ENCODE measurements around the gene ELF4.

The ELF4 gene

DNA sequence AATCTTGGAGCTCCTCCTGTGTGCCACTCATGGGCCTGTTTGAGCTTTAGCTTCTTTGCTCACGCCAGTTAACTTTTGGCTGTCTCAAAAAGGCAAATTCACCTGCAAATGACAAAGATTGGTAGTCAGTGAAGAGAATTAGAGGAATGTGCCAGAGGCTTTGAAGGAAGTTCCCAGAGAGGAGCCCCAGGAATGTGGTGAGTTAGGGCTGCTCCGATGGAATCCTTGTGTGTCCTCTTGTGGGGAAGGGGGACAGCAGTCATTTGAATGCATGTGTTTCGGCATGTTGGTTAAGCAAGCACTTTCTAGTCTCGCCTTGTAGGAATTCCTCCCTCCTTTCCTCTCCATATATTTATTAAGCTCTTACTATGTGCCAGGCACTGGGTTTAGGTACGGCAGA is 62.9 kb downstream of the ELF4 start:
- no peak for DNase-seq (ENCODE audit: low read depth in 2 of 2)

DNA sequence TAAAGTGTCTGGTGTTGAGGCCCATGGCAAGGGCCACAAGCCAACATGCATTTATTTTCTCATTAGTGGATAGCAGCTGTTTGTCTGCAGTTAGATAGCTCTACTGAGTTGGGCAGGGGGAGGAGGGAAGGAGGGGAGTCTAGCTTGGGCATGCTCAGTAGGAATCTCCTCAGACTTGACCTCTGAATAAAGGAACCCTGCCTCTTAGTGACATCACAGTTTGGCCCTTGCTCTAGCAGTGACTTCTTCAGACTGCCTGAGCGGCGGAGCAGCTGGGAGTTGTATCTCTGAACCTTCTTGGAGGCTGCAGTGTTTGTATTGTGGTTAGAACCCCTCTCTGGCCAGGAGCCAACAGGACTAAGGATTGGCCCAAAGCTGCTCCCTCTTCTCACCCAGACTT is 70.5 kb downstream of the ELF4 start:
- no peak for DNase-seq (ENCODE audit: low read depth in 2 of 2)

GRCh38 chrX:130034178-130034577 is 76.1 kb downstream of the ELF4 start:
- no peak for DNase-seq (ENCODE audit: low read depth in 2 of 2)

GRCh38 chrX:130032552-130032951 is 77.7 kb downstream of the ELF4 start:
- DNase-seq (ENCODE audit: low read depth in 2 of 2) = no peak

DNA sequence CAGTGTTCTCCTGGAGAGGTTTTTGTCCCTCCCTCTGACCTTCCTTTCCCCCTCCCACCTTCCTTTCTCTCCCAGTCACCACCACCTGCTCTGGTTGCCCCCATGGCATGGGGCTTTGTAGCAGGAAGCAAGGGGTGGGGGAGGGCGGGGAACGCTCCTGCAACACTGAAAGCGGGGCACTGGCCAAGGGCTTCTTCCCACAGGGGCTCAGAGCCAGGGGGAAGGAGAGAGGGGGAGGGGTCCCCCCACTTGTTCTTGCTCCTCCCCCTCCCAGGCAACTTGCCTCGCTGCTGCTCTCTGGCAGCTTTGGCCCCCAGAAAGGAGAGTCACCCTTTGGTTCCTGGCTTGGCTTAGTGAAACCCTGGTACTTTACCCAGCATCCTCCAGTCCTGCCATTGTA is 79.5 kb downstream of the ELF4 start:
- no peak for DNase-seq (ENCODE audit: low read depth in 2 of 2)

DNA sequence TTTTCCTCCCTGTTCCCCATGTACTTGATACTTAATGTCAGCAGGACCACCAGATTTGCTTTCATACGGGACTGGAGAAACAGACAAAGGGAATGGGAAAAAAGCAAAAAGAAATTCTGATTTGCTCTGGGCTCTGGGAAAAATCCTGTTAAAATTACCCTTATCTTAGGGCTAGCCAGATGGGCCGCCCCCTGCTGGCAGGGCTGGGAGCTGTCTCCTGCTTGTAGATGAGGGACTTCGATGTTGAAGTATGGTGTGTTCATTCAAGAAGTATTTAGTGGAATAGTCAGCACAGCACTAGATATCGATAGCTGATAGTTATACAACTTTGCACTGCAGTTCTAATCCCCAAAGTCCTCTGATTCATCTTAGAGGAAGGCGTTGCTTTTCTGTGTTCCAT is 82.1 kb downstream of the ELF4 start:
- DNase-seq (ENCODE audit: low read depth in 2 of 2) = peak; percentile 7 to 27

DNA sequence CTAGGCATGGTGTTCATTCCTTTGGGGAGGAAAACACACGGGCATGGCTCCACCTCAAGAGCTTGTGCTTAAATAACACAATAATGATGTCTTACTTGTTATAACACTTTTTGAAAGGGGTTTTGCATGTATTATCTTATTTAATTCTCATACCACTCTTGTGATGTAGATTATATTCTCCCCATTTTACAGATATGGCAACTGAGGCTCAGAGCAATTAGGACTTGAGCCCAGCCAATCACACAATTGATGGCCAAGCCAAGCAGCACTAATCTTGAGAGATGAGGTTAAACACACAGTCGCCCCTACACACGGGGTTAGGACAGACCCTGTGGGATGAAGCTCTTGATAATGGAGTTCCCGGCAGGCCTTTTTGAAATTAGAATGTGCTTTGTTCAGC is 82.7 kb downstream of the ELF4 start:
- DNase-seq (ENCODE audit: low read depth in 2 of 2) = no peak

DNA sequence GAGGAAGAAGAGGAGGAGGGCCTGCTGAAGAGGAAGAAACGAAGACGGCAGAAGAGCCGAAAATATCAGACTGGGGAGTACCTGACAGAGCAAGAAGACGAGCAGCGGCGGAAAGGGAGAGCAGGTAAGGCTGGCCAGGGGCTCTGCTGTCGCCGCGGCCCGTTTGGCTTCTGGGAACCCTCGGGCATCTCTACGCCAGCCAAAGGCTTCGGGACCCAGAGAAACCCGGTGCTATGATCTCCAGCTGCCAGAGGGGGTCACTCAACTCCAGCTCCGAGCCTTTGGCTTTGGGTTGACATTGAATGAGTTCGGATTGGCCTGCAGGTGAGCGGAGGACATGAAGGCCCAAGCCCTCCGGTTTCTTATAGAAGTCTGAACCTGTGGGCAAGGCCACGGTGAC is 85.0 kb downstream of the ELF4 start:
- DNase-seq (ENCODE audit: low read depth in 2 of 2) = no peak

DNA sequence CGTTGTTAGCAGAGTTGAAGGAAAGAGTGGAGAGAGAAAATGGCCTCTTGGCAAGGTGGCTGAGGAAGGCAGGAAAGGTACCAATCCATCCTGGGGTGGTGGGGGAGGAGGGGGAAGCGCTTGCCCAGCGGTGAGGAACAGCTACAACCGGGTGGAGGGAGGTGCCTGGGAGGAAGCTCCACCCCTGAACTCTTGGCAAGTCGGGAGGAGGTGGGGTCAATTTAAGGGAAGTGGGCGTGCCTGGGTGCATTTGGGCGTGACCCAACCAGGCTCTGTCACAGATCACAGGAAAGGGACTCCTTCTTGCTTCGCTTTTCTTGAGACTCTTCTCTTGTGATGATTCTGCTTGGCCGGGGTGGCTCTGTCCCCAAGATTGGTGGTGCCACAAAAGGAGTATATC is 86.2 kb downstream of the ELF4 start:
- peak; percentile 45 to 58 for DNase-seq (ENCODE audit: low read depth in 2 of 2)

- no peak for DNase-seq (ENCODE audit: low read depth in 2 of 2)
Observed at GRCh38 chrX:130020661-130021324, 89.5 kb downstream of the ELF4 start.

DNA sequence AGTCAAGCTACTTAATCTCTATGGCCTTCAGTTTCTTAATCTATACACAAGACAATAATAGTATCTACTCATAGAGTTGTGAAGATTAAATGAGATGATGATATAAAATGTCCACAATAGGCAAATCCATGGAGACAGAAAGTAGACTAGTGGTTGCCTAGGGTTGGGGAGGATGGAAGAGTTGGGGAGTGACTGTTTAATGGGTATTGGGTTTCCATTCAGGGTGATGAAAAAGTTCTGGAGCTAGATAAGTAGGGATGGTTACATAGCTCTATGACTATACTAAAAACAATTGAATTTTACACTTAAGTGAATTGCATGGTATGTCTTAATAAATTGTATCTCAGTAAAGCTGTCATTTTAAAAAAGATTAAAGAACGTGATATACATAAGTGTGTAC is 92.2 kb downstream of the ELF4 start:
- DNase-seq (ENCODE audit: low read depth in 2 of 2) = no peak

GRCh38 chrX:130015181-130015580 is 95.1 kb downstream of the ELF4 start:
- DNase-seq (ENCODE audit: low read depth in 2 of 2) = no peak
